ENCODE measurements around the gene LSAMP. TPM values are rescaled to one million over a fixed set of nuclear protein-coding genes. Genes with fewer than 3 reads are reported as not detected.

Gene LSAMP
- polyA plus RNA-seq, 1 of the 3 experiments (the other 2 are of a cell fraction), result 6.6 TPM

DNA sequence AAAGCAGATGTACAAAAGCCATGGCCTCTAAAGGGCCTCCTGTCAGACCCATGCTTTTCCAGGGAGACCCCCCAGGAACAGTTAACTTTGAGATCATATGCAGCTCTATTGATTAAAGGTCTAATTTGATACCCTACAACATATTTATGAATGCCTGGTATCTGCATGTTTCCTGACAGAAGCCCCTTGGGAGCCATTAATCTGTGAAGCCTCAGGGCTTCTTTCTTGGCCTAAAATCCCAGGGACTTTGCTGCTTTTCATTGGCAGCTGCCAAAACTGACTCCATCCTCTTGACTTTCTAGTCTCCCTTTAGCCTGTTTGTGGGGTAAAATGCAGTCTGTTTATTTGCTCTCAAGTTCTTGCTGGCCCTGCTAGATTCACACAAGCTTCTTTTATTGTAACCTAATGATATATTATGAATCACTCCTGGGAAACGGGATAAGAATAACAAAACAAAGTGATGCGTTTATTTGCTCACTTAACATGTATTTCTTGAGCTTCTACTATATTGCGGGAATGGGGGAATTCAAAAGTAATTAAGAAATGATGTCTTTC is 257.0 kb downstream of the LSAMP start:
- no peak overlapping the region for H3K9ac ChIP-seq
- H3K4me1 ChIP-seq (ENCODE audit: control insufficient read depth in 1 of 2, insufficient read depth in 2 of 2, low read depth in 1 of 2, low read length in 1 of 2), result peaks cover 5 to 15% of the 10 kb centered on the region in 2 experiments; a peak in 3 of 4 replicates
- H3K36me3 ChIP-seq (replicated peaks in 1 of 2; ENCODE audit: control insufficient read depth in 1 of 2, insufficient read depth in 2 of 2, low read length in 1 of 2), result no peaks in the 10 kb centered on the region
- no peak overlapping the region for H3K27ac ChIP-seq (ENCODE audit: low read depth in 2 of 2, low read length in 1 of 2)
- no peaks in the 10 kb centered on the region for H4K20me1 ChIP-seq (ENCODE audit: insufficient read depth)
- no peak overlapping the region; the same call in 1 of the 2 replicates for H2AFZ ChIP-seq (ENCODE audit: low read depth)
- H3K4me2 ChIP-seq, result no peak overlapping the region
- POLR2A ChIA-PET, result interaction anchor here (0.6 kb wide), 1 partner anchor 236 kb away, joined by 3 read pairs; no protein-coding TSS in a partner anchor
- H3K9me2 ChIP-seq, result 0 out of 2 replicates have a peak, but pooled peaks cover 4% of the 10 kb centered on the region
- WGBS (ENCODE audit: low lambda C conversion rate), result 67% methylated on average over 3 of the region's 3 CpGs
- no peak overlapping the region for H3K4me3 ChIP-seq (ENCODE audit: low read depth in 2 of 2, low read length in 1 of 2)
- no peaks in the 10 kb centered on the region for H3K27me3 ChIP-seq (ENCODE audit: insufficient read depth)
- no peaks in the 10 kb centered on the region for H3F3A ChIP-seq (replicated peaks; ENCODE audit: insufficient read depth)
- no peak for DNase-seq
- H3K79me2 ChIP-seq (ENCODE audit: insufficient read depth), result no peaks in the 10 kb centered on the region
- H3K9me3 ChIP-seq, result no peaks in the 10 kb centered on the region
- CTCF ChIA-PET, result no interaction called here
- TF ChIP-seq FOXM1 (IDR thresholded peaks at IDR 0.05; ENCODE audit: low read depth) (no peak), POLR2AphosphoS5 (IDR thresholded peaks at IDR 0.05; ENCODE audit: low read depth, low read length) (no peak), GATA2 (CRISPR knock-in tag; IDR thresholded peaks at IDR 0.05) (no peak), CHD2 (IDR thresholded peaks at IDR 0.05; ENCODE audit: low read length, partially characterized antibody) (no peak), TCF12 (IDR thresholded peaks at IDR 0.05) (no peak), RAD21 (IDR thresholded peaks at IDR 0.05; ENCODE audit: low read length) (no peak), MXI1 (IDR thresholded peaks at IDR 0.05; ENCODE audit: low read depth, low read length) (no peak)
- TF ChIP-seq, protein P1, sequence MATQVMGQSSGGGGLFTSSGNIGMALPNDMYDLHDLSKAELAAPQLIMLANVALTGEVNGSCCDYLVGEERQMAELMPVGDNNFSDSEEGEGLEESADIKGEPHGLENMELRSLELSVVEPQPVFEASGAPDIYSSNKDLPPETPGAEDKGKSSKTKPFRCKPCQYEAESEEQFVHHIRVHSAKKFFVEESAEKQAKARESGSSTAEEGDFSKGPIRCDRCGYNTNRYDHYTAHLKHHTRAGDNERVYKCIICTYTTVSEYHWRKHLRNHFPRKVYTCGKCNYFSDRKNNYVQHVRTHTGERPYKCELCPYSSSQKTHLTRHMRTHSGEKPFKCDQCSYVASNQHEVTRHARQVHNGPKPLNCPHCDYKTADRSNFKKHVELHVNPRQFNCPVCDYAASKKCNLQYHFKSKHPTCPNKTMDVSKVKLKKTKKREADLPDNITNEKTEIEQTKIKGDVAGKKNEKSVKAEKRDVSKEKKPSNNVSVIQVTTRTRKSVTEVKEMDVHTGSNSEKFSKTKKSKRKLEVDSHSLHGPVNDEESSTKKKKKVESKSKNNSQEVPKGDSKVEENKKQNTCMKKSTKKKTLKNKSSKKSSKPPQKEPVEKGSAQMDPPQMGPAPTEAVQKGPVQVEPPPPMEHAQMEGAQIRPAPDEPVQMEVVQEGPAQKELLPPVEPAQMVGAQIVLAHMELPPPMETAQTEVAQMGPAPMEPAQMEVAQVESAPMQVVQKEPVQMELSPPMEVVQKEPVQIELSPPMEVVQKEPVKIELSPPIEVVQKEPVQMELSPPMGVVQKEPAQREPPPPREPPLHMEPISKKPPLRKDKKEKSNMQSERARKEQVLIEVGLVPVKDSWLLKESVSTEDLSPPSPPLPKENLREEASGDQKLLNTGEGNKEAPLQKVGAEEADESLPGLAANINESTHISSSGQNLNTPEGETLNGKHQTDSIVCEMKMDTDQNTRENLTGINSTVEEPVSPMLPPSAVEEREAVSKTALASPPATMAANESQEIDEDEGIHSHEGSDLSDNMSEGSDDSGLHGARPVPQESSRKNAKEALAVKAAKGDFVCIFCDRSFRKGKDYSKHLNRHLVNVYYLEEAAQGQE (IDR thresholded peaks at IDR 0.05; ENCODE audit: low read depth, low read length), result no peak
- TF ChIP-seq, protein P2, sequence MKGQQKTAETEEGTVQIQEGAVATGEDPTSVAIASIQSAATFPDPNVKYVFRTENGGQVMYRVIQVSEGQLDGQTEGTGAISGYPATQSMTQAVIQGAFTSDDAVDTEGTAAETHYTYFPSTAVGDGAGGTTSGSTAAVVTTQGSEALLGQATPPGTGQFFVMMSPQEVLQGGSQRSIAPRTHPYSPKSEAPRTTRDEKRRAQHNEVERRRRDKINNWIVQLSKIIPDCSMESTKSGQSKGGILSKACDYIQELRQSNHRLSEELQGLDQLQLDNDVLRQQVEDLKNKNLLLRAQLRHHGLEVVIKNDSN (IDR thresholded peaks at IDR 0.05; ENCODE audit: borderline replicate concordance, low read depth), result no peak
- TF ChIP-seq, protein P3, sequence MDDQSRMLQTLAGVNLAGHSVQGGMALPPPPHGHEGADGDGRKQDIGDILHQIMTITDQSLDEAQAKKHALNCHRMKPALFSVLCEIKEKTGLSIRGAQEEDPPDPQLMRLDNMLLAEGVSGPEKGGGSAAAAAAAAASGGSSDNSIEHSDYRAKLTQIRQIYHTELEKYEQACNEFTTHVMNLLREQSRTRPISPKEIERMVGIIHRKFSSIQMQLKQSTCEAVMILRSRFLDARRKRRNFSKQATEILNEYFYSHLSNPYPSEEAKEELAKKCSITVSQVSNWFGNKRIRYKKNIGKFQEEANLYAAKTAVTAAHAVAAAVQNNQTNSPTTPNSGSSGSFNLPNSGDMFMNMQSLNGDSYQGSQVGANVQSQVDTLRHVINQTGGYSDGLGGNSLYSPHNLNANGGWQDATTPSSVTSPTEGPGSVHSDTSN (IDR thresholded peaks at IDR 0.05), result no peak

DNA sequence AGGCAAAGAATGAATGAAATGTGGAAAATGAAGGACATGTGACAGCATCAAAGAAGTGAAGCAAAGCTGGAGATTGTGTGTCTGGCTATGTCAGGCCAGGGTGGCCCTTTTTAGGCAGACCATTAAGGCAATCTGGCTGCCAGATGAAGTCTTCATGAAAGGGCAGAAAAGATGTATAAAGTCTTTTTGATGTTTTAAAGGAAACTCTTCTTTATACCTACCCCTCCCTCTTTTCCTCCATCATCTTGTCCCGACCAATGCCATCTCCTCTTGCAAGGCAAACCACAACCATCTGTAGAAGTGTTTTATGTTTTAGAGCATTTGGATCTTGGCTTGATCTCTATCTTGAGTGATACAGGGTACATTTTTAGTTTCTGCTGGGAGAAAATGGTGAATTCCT is 259.2 kb downstream of the LSAMP start:
- H3K27ac ChIP-seq (ENCODE audit: low read depth in 2 of 2, low read length in 1 of 2), result peak overlapping the region in 1 of 2 experiments; percentile 81; a peak in 1 of 4 replicates
- WGBS (ENCODE audit: low lambda C conversion rate), result 15% methylated on average over 1 of the region's 1 CpG
- H2AFZ ChIP-seq (ENCODE audit: low read depth), result no peak overlapping the region
- ChIA-PET CTCF (no interaction called here), POLR2A (no interaction called here)
- no peak overlapping the region for H3K4me2 ChIP-seq
- no peaks in the 10 kb centered on the region for H3K27me3 ChIP-seq (ENCODE audit: insufficient read depth)
- H3F3A ChIP-seq (replicated peaks; ENCODE audit: insufficient read depth), result no peaks in the 10 kb centered on the region
- 0 out of 2 replicates have a peak, but pooled peaks cover 4% of the 10 kb centered on the region for H3K9me2 ChIP-seq
- DNase-seq, result no peak
- H3K36me3 ChIP-seq (replicated peaks in 1 of 2; ENCODE audit: control insufficient read depth in 1 of 2, insufficient read depth in 2 of 2, low read length in 1 of 2), result no peaks in the 10 kb centered on the region
- no peak overlapping the region for H3K4me3 ChIP-seq (ENCODE audit: low read depth in 2 of 2, low read length in 1 of 2)
- H3K79me2 ChIP-seq (ENCODE audit: insufficient read depth), result no peaks in the 10 kb centered on the region
- peaks cover 5 to 15% of the 10 kb centered on the region in 2 experiments; a peak in 3 of 4 replicates for H3K4me1 ChIP-seq (ENCODE audit: control insufficient read depth in 1 of 2, insufficient read depth in 2 of 2, low read depth in 1 of 2, low read length in 1 of 2)
- no peaks in the 10 kb centered on the region for H3K9me3 ChIP-seq
- H3K9ac ChIP-seq, result no peak overlapping the region
- no peaks in the 10 kb centered on the region for H4K20me1 ChIP-seq (ENCODE audit: insufficient read depth)
- no peak for TF ChIP-seq FOXM1 (IDR thresholded peaks at IDR 0.05; ENCODE audit: low read depth)
- TF ChIP-seq, protein P4, sequence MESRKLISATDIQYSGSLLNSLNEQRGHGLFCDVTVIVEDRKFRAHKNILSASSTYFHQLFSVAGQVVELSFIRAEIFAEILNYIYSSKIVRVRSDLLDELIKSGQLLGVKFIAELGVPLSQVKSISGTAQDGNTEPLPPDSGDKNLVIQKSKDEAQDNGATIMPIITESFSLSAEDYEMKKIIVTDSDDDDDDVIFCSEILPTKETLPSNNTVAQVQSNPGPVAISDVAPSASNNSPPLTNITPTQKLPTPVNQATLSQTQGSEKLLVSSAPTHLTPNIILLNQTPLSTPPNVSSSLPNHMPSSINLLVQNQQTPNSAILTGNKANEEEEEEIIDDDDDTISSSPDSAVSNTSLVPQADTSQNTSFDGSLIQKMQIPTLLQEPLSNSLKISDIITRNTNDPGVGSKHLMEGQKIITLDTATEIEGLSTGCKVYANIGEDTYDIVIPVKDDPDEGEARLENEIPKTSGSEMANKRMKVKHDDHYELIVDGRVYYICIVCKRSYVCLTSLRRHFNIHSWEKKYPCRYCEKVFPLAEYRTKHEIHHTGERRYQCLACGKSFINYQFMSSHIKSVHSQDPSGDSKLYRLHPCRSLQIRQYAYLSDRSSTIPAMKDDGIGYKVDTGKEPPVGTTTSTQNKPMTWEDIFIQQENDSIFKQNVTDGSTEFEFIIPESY (IDR thresholded peaks at IDR 0.05; ENCODE audit: borderline replicate concordance, low read depth), result no peak
- no peak for TF ChIP-seq POLR2AphosphoS5 (IDR thresholded peaks at IDR 0.05; ENCODE audit: low read depth, low read length)
- 0 out of 2 replicates have a peak, but pooled peaks have one; percentile 23 for TF ChIP-seq TEAD4 (IDR thresholded peaks at IDR 0.05; ENCODE audit: borderline replicate concordance, insufficient read depth)
- TF ChIP-seq TCF12 (IDR thresholded peaks at IDR 0.05), result peak; percentile 73
- no peak for TF ChIP-seq NRF1 (IDR thresholded peaks at IDR 0.05; ENCODE audit: low read depth, low read length)
- TF ChIP-seq, protein P5, sequence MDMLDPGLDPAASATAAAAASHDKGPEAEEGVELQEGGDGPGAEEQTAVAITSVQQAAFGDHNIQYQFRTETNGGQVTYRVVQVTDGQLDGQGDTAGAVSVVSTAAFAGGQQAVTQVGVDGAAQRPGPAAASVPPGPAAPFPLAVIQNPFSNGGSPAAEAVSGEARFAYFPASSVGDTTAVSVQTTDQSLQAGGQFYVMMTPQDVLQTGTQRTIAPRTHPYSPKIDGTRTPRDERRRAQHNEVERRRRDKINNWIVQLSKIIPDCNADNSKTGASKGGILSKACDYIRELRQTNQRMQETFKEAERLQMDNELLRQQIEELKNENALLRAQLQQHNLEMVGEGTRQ (IDR thresholded peaks at IDR 0.05; ENCODE audit: borderline replicate concordance, low read depth, low read length), result no peak
- TF ChIP-seq, protein P6, sequence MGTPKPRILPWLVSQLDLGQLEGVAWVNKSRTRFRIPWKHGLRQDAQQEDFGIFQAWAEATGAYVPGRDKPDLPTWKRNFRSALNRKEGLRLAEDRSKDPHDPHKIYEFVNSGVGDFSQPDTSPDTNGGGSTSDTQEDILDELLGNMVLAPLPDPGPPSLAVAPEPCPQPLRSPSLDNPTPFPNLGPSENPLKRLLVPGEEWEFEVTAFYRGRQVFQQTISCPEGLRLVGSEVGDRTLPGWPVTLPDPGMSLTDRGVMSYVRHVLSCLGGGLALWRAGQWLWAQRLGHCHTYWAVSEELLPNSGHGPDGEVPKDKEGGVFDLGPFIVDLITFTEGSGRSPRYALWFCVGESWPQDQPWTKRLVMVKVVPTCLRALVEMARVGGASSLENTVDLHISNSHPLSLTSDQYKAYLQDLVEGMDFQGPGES (IDR thresholded peaks at IDR 0.05; ENCODE audit: low read depth, low read length), result no peak
- TF ChIP-seq, protein P7, sequence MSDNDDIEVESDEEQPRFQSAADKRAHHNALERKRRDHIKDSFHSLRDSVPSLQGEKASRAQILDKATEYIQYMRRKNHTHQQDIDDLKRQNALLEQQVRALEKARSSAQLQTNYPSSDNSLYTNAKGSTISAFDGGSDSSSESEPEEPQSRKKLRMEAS (IDR thresholded peaks at IDR 0.05; ENCODE audit: low read depth), result no peak

Measured in SK-N-SH (cell line).